ENCODE results near the gene INTS2.
"Not testable (repeated sequence)": the region's sequence is repeated elsewhere in the genome, so short reads cannot be mapped to it uniquely, and the experiment has no call there.

The INTS2 gene

DNA sequence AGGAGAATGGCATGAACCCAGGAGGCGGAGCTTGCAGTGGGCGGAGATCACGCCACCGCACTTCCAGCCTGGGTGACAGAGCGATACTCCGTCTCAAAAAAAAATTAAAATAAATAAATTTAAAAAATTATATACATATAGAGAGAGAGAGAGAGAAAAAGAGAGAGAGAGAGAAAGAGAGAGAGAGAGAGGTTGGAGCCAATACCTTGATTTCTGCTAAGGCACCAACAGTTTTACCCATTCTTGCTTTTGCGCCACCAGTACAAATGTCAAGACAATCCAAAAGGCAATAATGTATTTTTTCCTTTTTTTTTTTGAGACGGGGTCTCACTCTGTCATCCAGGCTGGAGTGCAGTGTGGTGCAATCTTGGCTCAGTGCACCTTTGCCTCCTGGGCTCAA, 81.7 kb downstream of the INTS2 start:
- no peak for DNase-seq

DNA sequence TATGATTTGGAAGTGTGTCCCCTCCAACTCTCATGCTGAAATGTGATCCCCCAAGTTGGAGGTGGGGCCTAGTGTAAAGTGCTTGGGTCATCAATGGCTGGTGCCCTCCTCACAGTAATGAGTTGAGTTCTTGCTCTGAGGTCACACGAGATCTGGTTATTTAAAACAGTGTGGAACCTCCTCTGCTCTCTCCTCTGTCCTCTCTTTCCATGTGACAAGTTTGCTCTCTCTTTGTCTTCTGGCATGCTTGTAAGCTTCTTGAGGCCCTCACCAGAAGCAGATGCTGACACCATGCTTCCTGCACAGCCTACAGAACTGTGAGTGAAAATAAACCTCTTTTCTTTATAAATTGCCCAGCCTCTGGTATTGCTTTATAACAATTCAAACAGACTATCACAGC, 84.3 kb downstream of the INTS2 start:
- DNase-seq: no peak

DNA sequence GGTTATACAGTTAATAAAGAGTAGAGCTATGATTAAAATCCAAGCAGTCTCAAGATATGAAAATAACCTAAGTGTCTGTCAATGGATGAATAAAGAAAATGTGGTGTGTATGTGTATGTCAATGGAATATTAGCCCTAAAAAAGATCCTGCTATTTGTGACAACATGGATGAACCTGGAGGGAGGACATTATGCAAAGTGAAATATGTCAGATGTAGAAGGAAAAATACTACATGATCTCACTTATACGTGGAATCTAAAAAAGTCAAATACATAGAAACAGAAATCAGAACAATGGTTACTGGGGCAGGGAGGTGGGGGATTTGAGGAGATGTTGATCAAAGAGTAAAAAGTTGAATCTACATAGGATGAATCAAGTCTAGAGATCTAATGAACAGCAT, 84.9 kb downstream of the INTS2 start:
- DNase-seq: no peak

DNA sequence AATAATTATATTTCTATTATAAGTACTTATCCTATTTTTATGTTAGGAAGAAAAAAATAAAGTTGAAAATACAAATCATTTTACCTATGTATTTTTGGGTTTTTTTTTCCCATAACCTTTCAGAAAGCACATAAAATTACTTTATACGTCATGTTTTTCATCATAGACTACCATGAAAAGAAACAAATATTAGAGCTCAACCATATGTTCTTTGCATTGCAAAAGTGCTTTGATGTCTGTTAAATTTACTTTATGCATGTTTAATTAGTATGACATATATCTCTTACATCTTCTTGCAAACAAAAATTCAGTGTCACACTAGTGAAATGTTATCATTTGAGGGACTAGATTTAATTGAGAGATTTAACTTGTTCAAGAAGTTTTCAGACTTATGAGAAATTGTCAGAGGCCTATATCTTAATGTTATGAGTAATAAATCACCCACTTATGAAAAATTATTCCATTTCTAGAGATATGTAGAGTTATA, 88.4 kb downstream of the INTS2 start:
- DNase-seq: no peak

DNA sequence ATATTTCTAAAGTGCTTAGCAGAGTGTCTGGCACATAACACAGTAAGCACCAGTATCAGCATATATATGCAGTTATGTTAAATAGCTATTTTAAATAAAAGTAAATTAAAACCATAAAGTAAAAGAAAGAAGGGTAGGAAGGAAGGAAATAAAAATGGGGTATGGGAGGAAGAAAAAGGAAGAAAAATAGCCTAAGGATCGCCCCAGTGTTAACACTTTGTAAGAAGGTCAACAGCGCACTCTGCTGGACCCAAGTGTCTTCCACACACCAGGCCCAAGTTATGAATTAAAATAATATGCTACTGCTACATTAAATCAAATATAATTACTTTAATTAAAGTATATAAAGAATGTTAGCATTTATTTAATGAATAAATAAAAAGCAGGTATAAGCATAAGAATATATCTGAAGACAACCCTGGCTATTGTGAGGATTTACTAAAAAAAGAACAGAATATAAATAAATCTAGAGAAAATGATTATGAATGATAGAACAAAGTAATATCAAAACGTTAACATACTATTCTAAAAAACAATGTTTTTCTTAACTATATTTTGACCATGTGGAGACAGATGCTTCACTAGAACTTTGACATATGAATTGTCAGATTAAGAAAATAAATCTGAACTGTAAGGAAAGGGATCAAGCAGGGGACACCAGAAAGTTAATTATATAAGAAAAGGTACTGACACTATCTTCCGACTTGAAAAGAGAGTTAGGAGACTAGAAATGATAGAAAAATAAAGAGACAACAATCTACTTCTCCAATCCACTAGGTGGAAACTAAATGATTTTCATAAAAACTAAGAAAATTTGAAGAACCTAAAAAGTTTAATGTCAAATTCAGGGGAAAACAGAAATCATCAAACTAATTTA, 90.4 kb downstream of the INTS2 start:
- peak; percentile 38 for DNase-seq

DNA sequence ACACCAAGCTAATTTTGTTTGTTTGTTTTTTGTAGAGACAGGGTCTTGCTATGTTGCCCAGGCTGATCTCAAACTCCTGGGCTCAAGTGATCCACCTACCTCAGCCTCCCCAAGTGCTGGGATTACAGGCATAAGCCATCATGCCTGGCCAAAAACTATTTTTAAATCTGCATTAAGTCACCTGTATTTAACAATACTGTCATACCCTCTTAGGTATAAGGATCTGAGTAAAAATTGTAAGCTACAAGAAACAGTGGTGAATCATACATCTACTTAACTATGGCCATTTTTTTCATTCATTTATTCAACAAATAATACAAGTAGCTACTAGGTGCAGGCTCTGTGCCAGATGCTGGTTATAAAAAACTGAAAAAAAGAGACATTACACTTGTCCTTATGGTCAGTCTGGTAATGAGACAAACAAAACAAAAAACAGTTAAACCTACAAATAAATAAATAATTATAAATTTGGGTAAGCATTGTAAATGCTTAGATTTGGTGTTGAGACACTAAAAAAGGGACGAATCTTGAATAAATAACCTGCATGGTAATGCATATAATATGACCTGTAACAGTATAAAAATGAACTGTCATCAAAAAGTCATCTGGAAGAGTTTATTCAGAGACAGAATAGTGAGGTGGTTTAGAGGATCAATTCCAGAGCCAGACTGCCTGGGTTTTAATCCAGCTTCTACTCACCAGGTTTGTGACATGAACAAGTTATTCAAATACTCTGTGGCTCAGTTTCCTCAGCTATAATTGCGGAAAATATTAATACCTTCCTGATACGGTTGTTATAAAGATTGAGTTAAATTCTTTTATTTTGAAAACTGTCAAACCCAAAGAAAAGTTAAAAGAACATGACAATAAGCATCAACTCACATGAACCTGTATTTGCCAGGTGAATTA, 91.3 kb downstream of the INTS2 start:
- no peak for DNase-seq

DNA sequence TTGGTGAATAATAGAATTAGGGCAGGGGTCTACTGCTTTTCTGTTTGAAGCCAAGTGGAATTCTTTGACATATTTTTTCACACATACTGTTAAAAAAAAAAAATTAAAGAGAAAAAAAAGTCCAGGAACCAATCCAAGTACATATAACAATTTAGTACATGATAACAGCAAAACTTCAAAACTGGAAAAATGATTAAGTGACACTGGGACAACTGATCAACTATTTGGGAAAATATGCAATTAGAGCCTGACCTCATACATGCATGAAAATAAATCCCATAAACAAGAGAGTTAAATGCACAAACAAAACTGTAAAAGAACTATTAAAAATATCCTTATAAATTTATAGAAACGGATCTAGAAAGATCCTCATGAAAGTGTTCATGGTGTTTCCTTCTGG, 92.2 kb downstream of the INTS2 start:
- DNase-seq: no peak

DNA sequence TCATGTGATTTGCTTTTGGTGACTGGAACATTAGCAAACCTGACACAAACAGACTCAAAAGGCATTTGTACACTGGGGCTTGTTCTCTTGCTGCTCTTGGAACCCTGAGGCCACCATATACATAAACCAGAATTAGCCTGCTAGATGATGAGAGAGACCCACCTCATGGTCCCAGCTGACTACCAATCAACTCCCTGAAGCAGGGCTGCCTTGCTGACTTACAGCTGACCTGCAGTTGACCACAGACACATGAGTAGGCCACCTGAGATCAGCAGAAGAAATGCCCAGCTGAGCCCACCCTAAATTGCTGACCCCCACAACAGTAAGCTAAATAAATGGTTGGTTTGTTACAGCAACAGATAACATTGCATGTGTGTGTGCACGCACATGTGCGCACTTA, 93.2 kb downstream of the INTS2 start:
- DNase-seq: no peak

DNA sequence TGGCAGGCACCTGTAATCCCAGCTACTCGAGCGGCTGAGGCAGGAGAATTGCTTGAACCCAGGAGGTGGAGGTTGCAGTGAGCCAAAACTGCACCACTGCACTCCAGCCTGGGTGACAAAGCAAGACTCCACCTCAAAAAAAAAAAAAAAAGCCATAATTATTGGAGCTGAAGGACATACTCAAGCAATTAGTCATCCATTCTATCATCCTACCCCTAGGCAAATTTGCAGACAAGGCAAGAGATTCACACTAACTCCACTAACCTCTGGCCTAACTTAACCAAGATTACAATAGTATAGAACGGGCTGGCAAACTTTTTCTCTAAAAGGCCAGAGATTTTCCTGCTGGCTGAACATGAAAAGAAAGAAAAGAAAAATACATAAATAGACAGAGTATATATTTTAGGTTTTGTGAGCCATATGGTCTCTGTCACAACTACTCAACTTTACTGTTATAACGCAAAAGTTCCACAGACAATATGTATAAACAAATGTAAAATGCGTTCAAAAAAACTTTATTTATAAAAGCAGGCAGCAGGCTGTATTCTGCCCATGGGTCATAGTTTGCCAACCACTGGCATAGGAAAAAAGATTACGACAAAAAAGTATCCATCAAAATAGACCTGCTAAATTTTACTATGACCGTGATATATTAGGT, 94.1 kb downstream of the INTS2 start:
- no peak for DNase-seq

DNA sequence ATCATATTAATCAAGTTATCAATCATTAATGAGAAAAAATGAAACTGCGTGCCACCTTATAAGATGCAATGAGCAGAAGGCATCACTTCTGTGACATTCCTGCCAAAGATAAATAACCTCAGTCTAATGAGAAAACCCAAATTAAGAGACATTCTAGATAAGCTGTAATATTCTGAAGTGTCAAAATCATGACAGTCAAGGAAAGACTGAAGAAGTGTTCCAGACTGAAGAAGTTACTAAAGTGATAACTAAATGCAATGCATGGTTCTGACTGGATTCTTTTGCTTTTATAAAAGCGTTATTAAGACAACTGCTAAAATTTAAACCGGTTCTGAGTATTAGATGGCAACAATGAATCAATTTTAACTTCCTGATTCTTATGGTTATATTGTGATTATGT, 95.3 kb downstream of the INTS2 start:
- no peak for DNase-seq

DNA sequence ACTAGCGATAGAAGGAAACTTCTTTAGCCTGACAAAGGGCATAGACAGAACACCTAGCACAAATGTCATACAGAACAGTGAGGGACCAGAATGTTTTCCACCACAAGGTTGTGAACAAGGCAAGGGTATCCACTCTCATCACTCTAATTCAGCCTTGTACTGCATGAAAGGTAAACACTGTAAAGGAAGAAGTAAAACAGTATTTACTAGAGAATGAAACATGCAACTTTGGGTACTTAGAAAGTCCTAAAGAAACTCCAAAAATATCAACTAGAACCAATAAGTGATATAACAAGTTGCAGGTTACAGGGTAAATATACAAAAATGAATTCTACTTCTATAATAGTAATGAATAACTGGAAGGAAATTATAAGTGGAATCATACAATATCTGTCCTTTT, 96.7 kb downstream of the INTS2 start:
- DNase-seq: no peak

DNA sequence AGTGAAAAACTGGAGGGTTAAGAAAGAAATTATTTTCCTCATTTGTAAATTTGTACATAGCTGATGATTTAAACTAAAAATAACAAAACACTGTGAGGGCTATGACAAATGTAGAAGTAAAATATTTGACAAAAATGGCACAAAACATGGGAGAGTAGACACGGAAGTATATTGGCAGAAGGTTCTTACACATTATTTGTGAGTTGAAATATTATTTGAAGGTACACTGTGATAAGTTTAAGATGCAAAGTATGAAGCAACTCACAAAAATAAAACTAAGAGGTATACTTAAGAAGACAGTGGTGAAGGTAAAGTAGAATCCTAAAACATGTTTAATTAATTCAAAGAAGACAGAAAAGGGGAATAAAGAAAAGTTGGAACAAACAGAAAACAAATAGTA, 99.1 kb downstream of the INTS2 start:
- no peak for DNase-seq

DNA sequence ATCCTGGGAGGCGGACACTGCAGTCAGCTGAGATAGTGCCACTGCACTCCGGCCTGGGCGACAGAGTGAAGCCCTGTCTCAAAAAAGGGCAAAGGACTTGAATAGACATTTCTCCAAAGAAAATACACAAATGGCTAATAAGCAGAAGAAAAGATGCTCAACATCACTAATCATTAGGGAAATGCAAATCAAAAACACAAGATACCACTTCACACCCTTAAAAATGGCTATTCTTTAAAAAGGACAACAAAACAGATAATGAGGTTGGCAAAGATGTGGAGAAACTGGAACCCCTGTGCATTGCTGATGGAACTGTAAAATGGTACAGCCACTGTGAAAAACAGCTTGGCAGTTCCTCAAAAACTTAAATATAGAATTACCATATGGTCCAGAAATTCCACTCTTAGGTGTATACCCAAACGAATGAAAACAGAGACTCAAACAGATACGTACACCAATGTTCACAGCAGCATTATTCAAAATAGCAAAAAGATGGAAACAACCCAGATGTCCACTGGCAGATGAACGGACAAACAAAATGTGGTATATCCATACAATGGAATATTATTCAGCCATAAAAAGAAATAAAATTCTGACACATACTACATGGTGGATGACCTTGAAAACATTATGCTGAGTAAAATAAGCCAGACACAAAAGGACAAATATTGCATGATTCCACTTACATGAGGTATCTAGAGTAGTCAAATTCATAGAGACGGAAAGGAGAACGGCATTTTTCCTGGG, 100.0 kb downstream of the INTS2 start:
- no peak for DNase-seq

DNA sequence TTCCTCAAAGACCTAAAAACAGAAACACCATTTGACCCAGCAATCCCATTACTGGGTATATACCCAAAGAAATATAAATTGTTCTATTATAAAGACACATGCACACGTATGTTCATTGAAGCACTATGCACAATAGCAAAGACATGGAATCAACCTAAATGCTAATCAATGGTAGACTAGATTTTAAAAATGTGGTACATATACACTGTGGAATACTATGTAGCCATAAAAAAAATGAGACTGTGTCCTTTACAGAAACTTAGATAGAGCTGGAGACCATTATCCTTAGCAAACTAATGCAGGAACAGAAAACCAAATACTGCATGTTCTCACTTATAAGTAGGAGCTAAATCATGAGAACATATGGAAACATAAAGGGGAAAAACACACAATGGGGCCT, 100.9 kb downstream of the INTS2 start:
- DNase-seq: not testable (repeated sequence)

DNA sequence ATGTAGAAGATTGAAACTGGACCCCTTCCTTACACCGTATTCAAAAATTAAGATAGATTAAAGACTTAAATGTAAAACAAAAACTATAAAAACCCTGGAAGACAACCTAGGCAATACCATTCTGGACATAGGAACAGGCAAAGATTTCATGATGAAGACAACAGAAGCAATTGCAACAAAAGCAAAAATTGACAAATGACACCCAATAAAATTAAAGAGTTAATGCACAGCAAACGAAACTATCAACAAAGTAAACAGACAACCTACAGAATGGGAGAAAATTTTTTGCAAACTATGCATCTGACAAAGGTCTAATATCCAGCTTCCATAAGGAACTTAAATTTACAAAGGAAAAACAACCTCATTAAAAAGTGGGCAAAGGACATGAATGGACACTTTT, 101.6 kb downstream of the INTS2 start:
- not testable (repeated sequence) for DNase-seq

DNA sequence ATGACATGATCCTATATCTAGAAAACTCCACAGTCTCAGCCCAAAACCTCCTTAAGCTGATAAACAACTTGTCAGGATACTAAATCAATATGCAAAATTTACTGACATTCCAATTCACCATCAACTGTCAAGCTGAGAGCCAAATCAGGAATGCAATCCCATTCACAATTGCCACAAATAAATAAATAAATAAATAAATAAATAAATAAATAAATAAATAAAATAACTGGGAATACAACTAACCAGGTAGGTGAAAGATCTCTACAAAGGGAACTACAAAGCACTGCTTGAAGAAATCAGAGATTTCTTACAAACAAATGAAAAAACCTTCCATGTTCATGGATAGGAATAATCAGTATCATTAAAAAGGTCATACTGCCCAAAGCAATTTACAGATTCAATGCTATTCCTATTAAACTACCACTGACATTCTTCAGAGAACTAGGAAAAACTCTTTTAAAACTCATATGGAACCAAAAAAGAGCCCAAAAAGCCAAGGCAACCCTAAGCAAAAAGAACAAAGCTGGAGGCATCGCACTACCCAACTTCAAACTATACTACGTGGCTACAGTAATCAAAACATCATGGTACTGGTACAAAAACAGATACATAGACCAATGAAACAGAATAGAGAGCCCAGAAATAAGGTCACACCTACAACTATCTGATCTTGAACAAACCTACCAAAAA, 102.2 kb downstream of the INTS2 start:
- DNase-seq: no peak

DNA sequence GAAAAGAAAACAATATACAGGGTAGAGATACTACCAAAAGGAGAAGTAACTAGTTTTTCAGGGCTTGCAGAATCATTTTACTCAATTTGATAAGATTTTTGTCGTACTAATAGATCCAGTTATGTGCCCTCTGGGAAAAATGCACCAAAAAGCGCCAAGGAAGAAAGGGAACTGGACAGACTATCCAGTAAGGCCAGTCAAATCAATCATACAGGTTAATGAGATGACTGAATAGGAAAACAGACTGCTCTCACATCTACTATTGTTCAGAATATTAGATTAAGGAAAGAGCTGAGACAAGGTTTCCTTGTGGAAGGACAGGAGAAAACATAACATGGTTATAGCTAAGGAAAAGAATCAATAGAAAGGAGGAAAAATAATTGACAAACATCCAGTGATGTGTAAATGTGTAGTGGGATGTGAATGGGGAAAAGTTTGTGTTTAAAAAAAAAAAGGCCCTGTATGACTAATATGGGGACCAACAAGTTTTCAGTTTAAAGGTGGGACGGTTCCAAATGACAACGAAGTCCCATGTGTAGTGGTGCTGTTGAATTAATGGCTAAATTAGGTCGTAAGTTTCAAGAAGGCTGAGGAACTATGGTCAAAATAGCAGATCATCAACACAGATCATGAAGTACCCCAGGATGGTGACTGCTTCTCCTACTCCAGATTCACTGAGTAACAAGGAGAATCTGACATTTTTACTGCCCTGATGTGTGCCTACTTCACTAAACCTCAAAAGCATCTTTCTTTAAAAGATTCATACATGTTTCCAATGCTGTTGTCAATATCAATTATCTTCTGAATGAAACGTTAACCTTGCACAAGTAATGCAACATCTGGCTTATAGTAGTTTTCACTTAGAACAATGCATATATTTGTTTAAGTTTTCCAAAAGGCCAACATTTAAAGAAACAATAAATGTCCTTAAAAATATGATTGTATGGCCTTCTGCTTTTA, 105.2 kb downstream of the INTS2 start:
- no peak for DNase-seq

DNA sequence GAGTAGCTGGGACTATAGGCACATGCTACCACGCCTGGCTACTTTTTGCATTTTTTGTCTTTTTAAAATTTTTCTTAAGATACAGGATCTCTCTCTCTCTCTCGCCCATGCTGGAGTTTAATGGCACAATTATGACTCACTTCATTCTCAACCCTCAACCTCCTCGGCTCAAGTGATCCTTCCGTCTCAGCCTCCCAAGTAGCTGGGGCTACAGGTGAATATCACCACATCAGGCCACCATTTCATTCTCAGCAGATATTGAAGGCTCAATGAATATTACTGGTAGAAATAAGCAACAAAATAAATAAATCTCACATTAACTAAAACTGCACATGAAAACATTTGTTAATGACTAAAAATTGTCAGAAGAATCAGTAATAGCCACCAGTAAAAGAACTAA, 106.1 kb downstream of the INTS2 start:
- DNase-seq: no peak

DNA sequence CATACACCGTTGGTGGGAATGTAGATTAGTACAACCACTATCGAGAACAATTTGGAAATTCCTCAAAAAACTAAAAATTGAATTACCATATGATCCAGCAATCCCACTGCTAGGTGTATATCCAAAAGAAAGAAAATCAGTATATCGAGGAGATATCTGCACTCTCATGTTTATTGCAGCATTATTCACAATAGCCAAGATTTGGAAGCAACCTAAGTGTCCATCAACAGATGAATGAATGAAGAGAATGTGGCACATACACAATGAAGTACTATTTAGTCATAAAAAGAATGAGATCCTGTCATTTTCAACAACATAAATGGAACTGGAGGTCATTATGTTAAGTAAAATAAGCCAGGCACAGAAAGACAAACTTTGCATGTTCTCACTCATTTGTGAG, 108.5 kb downstream of the INTS2 start:
- DNase-seq: not testable (repeated sequence)

DNA sequence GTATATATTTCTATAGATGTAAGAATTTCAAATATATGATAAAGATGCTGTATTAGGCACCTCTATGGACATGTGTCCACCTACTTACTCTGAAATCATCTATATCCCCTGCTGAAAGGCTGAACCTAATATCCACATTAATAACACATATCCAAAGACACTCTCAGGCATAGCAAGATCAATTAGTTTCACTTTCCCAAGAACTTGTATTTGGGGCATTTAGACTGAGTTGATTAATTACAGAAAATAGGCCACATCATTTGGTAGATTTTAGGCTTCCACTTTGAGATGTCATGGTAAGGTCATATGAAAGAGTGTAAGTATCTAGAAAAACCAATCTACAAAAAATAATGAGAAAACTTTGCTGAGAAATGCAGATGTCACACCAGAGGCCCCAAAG, 109.6 kb downstream of the INTS2 start:
- DNase-seq: no peak

DNA sequence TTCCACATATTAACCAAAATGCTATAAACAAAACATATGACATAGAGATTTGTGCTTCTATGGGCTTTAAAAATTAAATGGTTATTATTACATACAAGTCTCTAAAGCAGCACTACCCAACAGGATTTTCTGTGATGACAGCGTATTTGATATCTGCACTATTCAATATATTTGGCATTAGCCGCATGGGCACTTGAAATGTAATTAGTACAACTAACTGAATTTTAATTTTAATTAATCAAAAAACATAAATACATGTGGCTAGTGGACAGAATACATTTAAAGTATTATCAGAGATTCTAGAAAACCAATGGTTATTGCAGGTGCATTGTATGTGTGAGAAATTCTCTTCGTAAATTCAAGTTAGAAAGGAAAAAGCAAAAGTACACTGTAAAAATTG, 110.3 kb downstream of the INTS2 start:
- DNase-seq: no peak
